NCI-H2227 (cell line): ENCODE measurements around the gene SPRY2.
A peak's percentile ranks its signal among the peaks of the same experiment; 100 is the strongest.

Experiments used
- DNase-seq: peaks from one replicate; lab custom pipeline; 2025; ENCODE audit not compliant: unreplicated experiment; lab: John Stamatoyannopoulos, UW

The SPRY2 gene, protein sequence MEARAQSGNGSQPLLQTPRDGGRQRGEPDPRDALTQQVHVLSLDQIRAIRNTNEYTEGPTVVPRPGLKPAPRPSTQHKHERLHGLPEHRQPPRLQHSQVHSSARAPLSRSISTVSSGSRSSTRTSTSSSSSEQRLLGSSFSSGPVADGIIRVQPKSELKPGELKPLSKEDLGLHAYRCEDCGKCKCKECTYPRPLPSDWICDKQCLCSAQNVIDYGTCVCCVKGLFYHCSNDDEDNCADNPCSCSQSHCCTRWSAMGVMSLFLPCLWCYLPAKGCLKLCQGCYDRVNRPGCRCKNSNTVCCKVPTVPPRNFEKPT

DNA sequence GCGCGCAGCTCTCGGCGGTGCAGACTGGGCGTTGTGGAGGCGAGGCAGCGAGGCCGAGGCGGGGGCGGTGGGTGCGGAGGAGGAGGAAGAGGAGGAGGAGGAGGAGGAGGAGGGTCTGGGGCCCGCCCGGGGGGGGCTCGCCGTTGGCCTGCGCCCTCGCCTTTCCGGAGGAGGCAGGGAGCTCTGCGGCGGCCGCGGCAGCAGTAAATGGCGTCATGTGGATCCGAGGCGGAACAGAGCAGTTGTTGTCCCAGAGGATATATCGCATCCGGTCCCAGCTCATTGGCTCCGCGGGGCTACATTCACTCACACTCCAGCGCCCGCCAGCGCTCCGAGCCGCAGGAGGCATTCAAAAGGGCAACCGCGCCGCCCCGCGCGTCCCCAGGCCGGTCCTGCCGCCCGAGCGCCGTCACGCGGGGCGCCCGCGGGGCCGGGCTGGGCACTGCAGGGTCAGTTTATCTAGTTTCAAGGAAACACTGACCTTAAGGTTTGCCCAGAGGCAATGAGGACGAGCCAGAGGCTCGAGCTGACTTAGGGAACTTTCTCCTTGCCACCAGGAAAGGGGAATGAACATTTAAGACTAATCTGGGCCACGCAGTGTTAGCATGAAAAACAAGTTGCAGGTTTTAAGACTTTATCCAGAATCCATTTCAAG, at the start of gene SPRY2:
SPRY2 (minus strand) TSS at position 26 of the 655 bp plus-strand sequence. CDS start 3,421 bp downstream, outside the sequence.
- DNase-seq = peak; percentile 75

DNA sequence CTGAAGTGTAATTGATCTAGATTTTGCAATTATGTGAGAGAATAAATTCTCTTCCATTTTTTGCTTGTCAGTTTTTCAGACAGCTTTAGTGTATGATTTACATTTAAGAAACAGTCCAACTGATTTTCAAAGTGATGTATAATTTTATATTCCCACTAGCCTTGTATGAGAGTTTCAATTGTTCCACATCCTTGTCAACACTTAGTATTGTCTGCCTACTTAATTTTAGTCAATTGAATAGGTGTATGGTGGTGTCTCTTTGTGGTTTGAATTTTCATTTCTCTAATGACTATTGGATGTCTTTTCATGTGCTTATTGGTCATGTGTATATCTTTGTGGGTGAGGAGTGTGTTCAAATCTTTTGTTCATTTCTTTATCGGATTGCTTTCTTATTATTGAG, 49.4 kb upstream of the SPRY2 start:
- no peak for DNase-seq

DNA sequence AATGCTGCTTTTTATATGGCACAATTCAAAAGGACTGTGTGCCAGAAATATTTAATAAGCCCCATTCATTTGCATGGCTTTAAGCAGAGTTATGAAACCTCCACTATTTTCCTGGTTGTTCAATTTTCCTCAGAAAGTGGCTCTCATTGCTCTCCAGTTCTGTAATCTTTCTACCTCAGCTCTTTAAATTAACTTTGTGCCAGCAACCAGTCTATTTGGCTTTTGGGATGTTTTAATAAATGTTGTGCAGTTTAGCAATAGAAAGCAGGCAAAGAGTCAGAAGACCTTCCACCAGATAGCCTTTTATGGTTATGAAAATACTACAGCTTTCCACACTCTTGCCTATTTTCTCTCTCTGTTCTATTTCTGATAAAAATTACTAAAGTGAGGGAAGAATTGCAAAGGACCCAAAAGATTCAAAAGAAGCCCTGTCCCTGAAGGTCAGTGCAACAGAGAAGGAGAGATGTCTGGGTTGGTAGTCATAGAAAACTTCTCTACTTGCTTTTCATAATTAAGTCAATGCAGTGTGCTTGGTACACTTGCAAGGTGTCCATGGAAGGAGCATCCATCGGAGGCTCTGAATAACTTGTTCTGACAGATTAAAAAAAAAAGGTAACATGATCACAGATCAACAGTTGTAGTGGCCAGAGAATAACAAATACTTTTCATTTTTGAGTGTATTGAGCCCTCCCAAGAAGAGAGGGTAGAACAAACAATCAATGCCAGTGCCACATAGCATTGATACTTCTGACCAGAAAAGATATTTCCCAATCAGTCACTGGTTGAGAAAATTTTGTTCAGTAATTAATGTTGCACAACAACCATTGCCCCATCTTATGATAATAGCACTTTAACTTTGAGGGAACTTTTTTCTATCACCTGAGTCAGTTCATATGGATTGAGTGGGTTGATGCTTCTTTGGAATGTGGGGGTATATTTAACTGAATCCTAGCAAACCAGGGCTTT, 48.4 kb upstream of the SPRY2 start:
- no peak for DNase-seq

DNA sequence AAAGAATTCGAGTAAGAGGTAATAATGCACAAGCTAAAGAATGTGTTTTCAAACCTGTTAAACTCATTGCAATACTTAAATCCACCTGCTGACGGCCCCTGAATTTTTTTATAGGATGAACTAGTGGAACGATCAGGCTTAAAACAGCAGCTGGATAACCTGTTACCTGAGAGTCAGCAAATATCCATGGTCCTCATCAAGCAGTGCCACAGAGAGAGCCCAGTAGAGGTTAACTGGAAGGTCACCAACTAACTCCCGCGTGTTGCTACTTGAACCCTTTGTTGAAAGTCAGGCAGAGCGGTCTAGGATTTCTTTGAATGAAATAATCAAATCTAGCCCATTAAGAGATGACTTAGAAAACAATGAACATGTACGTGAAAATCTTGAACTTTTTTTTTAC, 47.6 kb upstream of the SPRY2 start:
- DNase-seq = no peak

DNA sequence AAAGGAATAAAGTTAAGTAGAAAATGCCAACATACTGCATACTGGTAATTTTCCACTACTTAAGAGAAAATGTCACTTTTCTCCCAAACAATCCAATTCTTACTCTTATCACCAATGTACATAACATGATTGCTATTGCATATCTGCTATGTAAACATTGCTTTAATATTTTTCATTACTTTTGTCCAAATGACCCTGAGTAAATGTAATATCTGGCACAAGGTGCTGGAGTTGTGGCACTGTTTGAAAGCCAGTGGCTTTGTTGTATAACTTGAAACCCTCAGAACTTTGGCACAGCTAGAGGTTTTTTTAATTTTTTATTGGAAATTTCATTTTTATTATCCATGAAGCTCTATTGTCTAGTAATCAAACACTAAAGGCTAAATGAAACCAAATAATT, 45.7 kb upstream of the SPRY2 start:
- DNase-seq = no peak

DNA sequence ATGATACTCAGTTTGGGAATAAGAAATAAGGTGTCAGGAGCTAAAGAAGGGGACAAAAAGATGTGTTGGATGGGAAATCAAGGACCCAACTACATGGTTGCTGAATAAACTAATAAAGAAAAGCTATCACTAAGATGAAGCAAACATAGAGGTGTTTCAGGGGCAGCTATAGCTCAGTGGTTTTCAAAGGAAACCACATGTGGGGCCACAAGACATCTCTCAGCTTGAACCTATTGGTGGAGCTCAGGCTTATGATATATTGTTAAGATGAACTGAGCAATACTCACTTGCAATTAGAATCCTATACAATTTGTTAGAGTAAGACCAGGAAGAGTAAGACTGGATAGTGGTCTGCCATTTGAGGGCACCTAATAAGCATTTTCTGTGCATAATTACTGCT, 45.1 kb upstream of the SPRY2 start:
- DNase-seq = no peak

DNA sequence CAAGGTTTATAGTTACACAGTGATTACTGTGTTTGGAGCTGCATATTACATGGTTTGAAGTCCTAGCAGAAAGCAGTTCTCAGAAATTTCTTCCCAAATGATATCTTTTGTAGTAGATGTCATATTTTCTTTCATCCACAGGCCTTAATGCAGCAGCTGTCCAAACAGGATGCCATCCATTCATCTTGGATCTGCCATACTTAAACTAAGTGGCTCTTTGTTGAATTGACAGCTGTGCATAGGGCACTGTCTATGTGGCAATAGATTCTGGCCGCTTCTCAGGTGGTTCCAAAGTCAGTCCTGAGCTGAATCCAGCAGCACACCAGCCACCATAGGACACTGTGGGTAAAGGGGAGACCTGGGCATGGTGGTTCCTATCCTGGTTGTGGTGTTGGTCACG, 41.6 kb upstream of the SPRY2 start:
- no peak for DNase-seq

DNA sequence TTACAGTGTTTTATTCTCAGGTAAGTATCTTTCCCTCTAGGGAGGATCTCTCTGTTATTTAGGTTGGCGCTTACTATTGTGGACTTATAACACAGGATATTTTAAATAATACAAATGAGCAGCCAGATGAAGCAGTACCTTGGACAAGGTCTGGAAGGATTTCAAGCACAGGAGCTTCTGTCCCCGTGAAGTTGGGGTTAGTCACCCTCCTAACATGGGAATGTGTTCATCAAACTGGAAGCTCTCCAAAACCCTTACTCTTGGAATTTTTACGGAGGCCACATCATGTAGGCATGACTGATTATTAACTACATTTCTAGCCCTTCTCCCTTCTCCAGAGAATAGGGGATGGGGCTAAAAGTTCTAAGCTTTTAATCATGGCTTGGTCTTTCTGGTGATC, 38.3 kb upstream of the SPRY2 start:
- DNase-seq = no peak

DNA sequence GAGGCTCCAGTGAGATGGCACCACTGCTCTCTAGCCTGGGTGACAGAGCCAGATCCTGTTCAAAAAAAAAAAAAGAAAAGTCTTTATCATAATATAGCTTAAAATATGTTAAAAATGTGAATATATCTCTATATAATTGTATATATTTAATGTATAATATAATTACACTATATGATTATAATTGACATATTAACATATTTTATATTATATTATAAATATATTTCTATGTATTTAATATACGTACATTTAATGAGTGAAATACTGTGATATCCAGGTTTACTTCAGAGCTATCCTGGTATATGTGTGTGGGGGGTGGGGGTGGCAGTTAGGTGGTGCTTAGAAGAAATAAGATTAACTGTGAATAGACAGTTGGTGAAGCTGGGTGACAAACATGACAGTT, 35.6 kb upstream of the SPRY2 start:
- no peak for DNase-seq

DNA sequence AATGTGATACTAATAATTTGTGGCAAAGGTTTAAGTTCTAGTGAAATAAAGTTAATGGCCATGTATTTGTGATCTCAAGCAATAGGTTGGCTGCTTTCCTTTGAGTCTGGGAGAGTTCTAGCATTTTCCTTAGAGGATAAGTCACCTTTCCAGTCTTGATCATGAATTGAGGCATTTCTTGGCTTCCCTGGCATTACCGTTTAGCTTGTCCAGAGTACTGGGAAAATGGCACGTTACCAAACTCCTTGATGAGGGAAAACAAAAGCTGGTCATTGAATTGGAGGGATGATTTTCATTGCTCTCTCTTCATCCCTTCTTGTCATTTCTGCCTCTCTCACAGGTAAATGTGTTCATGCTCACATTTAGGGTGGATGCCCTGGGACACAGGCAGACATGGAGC, 34.0 kb upstream of the SPRY2 start:
- no peak for DNase-seq

DNA sequence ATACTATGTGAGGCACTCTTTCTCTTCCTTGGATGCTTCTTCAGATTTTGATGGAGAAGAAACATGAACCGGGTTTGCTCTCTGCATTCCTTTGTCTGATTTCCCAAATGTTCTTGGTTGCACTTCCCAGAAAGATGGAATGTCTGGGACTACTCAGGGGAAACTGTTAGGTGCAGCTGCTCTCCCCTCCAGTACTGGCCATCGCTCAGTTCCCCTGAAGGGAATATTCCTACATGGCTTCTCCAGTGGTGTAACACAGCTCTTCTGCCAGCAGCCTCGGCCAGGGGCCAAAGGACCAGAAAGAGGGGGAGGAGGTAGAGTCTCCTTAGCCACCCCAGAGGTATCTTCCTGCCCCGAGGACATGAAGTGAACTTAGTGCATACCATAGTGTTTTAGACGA, 33.5 kb upstream of the SPRY2 start:
- no peak for DNase-seq

DNA sequence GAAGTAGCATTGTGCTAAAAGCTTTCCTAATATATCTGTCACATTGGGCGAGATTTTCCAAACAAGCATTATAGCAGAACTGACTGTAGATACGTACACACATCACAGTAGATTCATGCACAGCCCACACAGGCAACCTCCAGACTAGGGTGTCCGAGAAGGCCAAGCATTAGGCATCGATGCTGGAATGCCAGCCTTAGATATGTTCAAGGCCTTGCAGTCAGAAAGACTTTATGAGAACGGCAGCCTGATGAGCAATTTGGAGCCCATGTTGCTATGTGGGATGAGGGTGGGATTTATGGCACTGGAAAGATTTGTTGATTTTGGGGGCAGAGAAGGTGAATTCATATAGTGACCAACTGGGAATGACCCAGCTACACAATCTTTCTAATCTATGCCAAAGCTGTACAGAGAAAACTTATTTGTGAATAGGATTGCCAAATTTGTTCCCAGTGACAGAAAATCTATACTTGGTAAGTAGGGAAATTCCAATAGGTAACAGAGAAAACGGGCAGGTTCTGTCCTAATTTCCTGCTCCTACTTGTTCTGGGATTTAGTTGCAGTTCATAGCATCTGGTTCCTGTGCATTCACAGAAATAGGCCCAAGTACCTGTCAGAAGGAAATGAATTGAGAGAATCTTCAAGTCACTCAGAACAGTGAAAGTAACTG, 31.0 kb upstream of the SPRY2 start:
- no peak for DNase-seq

DNA sequence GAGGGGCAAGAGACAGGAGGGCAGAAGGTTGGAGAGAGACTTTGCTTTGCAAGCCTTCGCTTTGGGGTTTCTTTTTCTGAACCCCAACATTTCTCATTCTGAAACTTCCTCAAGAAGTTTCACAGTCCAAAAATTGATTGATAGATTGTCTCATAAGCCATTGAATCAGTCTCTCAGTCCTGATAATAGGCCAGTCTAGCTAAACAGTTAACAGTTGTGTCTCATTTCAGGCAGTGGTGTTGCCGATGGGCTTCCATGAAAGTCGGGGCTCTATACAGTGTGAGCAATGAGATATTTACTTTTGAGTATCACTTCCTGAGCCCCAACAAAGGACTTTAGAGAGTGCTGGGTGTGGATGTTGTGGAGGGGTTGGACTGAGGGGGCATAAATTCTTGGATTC, 26.5 kb upstream of the SPRY2 start:
- no peak for DNase-seq

DNA sequence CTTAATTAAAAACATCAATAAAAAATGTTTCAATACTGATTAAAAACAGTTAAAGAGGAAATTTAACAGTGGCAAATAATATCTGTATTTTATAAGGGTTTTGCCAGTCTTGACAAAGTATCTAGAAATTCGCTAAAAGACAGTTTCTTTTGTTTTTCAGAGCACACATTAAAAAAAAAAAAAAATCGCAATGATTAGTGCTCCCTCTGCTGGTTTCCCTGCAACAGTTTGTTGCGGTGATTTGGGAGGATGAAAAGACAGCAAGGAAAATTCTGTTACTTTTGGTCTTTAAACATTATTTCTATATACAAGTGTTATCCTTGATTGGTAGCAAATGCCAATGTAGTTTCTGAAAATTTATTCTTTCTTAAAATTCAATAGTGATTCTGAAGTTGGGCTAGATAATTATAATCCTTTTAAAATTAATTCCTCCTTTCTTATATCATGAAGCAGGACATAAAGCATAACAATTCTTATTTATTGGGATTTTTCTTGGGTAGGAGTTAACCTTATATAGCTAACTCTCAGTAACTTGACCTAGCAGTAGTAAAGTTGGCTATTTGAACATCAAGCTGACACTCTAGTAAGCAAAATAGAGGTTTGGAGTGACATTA, 23.1 kb upstream of the SPRY2 start:
- peak; percentile 17 for DNase-seq

DNA sequence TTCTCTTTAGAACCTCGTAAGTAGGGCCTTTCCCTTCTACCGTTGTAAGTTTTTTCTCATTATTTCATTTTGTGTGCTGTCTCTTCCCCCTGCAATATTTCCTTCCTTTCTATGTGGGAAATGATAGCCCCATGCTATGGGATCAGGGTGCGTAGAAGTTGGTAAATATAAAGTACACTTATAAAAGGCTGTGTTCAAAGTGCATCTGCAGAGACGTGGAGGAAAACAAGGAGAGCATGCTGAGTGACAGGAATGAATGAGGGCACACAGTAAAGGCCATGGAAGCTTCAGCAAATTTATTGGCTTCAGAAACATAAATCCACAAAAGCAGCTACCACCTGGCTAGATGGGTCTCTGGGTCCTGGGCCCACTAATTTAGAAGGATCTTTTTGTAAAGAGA, 21.6 kb upstream of the SPRY2 start:
- DNase-seq = no peak

DNA sequence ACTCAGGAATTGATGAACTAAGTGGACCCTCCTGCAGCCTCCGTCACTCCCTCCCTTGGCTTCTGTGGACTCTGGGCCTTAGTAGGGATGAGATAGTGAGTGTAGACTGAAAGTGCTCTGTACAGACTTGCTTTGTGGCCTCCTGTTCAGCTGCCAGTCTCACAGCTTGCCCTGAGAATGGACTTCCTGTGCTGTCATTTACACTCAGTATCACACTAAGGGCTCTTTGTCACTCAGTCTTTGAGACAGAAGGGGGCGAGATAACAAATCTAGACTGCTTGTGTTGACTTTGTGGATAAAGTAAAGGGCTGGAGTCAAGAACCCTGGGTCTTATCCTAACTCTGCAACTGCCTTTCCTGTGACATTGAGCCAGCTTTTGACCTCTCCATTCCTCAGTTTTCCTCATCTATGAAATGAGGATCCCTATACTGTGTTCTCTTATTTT, 21.0 kb upstream of the SPRY2 start:
- no peak for DNase-seq

DNA sequence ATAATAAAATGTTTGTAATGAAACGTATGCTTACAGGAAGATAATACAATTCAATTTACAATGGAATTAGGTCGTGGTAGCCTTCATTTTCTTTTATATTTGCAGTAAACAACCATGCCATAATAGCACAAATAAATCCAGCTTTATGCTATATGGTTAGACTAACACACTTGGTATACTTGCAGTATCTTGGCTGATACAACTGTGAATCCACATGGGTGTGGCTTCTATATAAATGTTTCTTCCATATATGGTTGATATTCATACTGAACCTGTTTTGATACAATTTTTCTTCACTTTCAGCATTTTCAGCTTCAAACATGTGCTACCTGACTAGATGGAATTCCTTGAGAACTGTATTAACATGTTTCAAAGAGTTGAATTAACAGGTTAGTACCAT, 20.4 kb upstream of the SPRY2 start:
- no peak for DNase-seq

DNA sequence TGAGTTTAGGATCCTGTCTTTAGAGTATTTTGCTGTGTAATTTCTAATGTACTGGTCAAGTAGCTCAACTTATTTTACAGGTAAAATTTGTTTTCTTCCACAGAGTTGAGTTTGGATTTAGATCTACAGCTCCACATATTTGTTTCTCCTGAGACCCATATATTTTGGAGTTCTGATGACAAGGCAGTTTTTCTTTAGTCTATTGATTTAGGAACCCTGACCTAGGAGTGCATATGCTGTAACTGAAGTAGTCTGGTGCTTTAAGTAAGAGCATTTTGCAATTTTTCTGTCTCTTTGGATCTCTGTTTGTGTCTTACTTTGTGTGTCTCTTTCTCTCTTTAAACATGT, 19.5 kb upstream of the SPRY2 start:
- no peak for DNase-seq

DNA sequence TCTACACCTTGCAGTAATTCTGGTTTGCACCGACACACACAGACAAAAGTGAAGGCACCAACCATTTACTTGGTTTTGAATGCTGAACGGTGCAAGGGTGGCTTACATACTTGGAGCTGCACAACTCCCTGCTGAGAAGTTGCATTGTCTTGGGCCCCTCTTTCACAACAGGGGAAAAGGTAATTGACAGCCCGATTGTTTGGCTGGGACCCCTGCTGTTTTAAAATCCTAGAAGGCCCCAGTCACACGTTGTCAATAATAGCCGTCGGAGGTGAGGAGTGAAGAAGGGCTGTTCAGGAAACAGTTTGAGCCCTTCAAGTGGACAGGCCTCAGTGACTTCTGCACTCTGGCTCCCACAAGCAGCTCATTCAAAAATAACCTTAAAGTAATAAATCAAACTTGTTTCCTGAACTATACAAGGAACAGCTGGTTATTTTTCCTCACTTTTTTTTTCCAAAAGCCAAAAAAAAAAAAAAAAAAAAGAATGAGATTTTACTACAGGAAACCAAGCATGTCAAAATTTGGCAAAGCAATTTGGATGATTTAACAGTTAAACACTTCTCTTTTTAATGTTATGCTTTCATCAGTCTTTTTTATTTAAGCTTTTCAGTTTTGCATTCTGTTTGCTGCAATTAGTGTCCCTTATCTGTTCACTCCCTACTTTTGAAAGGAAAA, 19.0 kb upstream of the SPRY2 start:
- DNase-seq = peak; percentile 77

DNA sequence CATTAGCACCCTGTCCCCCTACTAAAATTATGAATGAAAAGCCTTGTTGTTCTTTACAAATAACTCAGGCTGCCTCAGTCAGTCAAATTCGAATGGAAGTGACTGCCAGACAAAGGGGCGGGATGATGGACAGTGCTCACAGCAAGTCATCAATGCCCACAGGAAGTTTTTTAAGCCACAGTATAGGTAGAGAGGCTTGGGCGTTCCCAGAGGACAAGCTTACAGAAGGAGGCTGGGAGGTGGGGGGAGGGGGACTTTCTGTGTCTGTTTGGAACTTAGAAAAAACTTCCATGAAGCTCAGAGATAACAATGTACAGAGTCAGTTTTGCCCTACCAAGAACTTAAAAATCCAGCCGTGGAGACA, 18.5 kb upstream of the SPRY2 start:
- DNase-seq = peak; percentile 47
